ENCODE results near the gene GMPR2. TPM values are rescaled to one million over a fixed set of nuclear protein-coding genes. Genes with fewer than 3 reads are reported as not detected.

Gene GMPR2
- total RNA-seq, 1 donor from 2014 or later, result 40.8 TPM

- Mint-ChIP-seq H3K27ac (no peak overlapping the region), H3K4me1 (ENCODE audit: low read depth) (peaks cover 37% of the 10 kb centered on the region), H3K9me3 (no peaks in the 10 kb centered on the region), H3K27me3 (ENCODE audit: insufficient read depth) (no peaks in the 10 kb centered on the region), H3K4me3 (no peak overlapping the region), H3K36me3 (ENCODE audit: low read depth) (peaks cover 17% of the 10 kb centered on the region)
- no peak for DNase-seq (ENCODE audit: low spot score)
- intact Hi-C loops (cut with micrococcal nuclease), result no loop called here
These were observed 19.8 kb downstream of the GMPR2 start for GRCh38 chr14:24252289-24253124.

GRCh38 chr14:24253936-24254335 is 21.2 kb downstream of the GMPR2 start:
- Mint-ChIP-seq H3K4me1 (ENCODE audit: low read depth) (peaks cover 26% of the 10 kb centered on the region), H3K9me3 (no peaks in the 10 kb centered on the region), H3K4me3 (no peak overlapping the region), H3K27me3 (ENCODE audit: insufficient read depth) (no peaks in the 10 kb centered on the region), H3K36me3 (ENCODE audit: low read depth) (peaks cover 11% of the 10 kb centered on the region), H3K27ac (no peak overlapping the region)
- intact Hi-C loops (cut with micrococcal nuclease), result no loop called here
- DNase-seq (ENCODE audit: low spot score), result no peak

DNA sequence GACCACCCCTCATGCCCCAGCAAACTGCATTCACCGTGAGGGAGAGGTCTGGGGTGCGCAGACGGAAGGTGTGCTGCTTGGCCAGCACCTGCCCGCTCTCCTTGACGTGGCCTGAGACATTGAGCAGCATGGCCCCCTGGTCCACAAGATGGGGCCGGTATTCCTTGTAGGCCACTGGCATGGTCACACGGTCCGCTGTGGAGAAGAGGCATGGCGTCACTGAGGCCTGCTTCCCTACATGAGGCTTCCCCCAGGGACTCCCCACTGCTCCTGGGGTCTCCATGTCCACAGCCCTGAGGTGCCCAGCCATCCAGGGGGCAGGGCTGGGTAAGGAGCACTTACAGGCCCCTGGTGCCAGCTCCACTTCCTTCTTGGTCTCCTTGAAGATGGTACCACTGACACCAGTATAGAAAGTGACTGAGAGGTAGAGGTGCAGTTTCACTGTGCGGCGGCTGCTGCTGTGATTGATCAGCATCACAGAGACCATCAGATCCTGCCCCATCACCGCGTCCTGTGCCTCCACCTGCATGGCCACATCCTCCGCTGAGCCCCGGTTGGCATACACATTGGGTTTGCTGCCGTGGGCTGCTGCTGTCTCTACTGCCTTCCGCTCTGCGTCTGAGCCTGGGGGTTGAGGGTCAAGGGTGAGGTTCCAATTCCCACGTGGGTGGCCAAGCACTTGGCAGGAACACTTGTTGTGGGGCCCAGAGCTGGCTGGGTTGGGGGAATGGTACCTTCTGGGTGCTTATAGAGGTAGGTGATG is 22.1 kb downstream of the GMPR2 start:
- no peak for DNase-seq (ENCODE audit: low spot score)
- no peak overlapping the region for H3K4me3 Mint-ChIP-seq
- no peak overlapping the region for H3K27ac Mint-ChIP-seq
- H3K4me1 Mint-ChIP-seq (ENCODE audit: low read depth), result peaks cover 20% of the 10 kb centered on the region
- no peaks in the 10 kb centered on the region for H3K9me3 Mint-ChIP-seq
- intact Hi-C loops (cut with micrococcal nuclease), result no loop called here
- no peaks in the 10 kb centered on the region for H3K27me3 Mint-ChIP-seq (ENCODE audit: insufficient read depth)
- peaks cover 9% of the 10 kb centered on the region for H3K36me3 Mint-ChIP-seq (ENCODE audit: low read depth)

DNA sequence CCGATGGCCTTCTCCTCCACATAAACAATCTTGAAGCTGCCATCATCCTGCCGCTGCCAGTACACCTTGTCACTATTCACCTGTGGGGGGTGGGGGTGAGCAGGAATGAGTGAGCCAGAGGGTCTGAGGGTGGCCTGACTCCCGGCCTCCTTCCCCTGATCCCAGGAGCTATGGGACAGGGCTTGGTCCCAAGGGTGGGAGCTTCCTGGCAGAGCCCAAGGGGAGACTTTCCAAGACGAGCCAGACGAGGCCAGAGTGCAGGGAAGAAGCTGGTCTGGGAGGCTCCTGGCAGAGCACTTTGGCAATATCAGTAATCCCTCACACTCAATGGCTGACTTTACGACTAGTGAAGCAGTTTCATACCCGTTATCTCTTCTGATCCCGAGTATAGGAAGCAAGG is 22.7 kb downstream of the GMPR2 start:
- H3K4me1 Mint-ChIP-seq (ENCODE audit: low read depth), result peaks cover 13% of the 10 kb centered on the region
- H3K4me3 Mint-ChIP-seq, result no peak overlapping the region
- H3K27ac Mint-ChIP-seq, result no peak overlapping the region
- no peaks in the 10 kb centered on the region for H3K27me3 Mint-ChIP-seq (ENCODE audit: insufficient read depth)
- intact Hi-C loops (cut with micrococcal nuclease), result no loop called here
- peaks cover 5% of the 10 kb centered on the region for H3K36me3 Mint-ChIP-seq (ENCODE audit: low read depth)
- DNase-seq (ENCODE audit: low spot score), result no peak
- H3K9me3 Mint-ChIP-seq, result no peaks in the 10 kb centered on the region

GRCh38 chr14:24255931-24256711 is 23.4 kb downstream of the GMPR2 start:
- intact Hi-C loops (cut with micrococcal nuclease), result no loop called here
- no peak overlapping the region for H3K4me3 Mint-ChIP-seq
- H3K36me3 Mint-ChIP-seq (ENCODE audit: low read depth), result peaks cover 4% of the 10 kb centered on the region
- H3K4me1 Mint-ChIP-seq (ENCODE audit: low read depth), result peaks cover 7% of the 10 kb centered on the region
- no peak for DNase-seq (ENCODE audit: low spot score)
- no peaks in the 10 kb centered on the region for H3K27me3 Mint-ChIP-seq (ENCODE audit: insufficient read depth)
- H3K27ac Mint-ChIP-seq, result no peak overlapping the region
- no peaks in the 10 kb centered on the region for H3K9me3 Mint-ChIP-seq

DNA sequence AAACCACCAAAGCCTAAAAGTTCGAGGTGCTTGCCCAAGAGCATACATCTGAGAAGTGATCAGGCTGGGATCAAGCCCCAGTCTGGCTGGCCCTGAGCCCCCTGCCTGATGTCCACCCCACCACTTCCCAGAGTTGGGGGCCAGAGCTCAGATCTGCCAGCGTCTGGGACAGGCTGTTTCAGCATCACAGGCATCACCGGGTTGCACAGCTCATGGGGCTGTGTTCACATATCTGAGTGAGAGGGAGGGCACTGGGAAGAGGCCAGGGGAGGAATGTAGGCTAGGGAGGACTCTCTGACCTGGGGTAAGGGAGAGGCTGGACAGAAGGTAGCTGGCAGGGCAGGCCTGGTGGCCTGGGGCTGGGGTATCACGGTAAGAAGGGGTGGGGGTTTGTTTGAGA is 24.2 kb downstream of the GMPR2 start:
- Mint-ChIP-seq H3K4me3 (no peak overlapping the region), H3K4me1 (ENCODE audit: low read depth) (no peaks in the 10 kb centered on the region), H3K9me3 (no peaks in the 10 kb centered on the region), H3K27me3 (ENCODE audit: insufficient read depth) (no peaks in the 10 kb centered on the region), H3K27ac (no peak overlapping the region), H3K36me3 (ENCODE audit: low read depth) (peaks cover 4% of the 10 kb centered on the region)
- no peak for DNase-seq (ENCODE audit: low spot score)
- intact Hi-C loops (cut with micrococcal nuclease), result no loop called here

DNA sequence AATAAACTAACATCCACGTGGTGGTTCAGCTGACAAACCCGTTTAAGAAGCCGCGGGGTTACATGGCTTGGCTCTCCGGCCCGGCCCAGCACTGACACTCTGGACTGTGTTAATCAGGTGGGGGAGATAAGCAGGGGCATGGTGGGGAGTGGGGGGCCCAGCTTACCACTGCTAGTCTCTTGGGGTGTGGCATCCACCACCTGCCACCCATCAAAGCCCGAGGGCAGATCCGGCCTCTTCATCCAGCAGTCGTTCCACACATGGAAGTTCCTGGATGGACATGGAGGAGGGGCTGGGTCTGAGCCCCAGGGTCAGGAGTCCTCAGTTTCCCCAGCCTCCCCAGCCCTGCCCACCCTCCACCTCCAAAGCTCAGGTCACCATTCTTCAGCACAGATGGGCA is 25.4 kb downstream of the GMPR2 start:
- Mint-ChIP-seq H3K9me3 (no peaks in the 10 kb centered on the region), H3K36me3 (ENCODE audit: low read depth) (peaks cover 4% of the 10 kb centered on the region), H3K4me3 (no peak overlapping the region), H3K4me1 (ENCODE audit: low read depth) (no peaks in the 10 kb centered on the region), H3K27me3 (ENCODE audit: insufficient read depth) (no peaks in the 10 kb centered on the region), H3K27ac (no peak overlapping the region)
- intact Hi-C loops (cut with micrococcal nuclease), result no loop called here
- no peak for DNase-seq (ENCODE audit: low spot score)

- Mint-ChIP-seq H3K9me3 (no peaks in the 10 kb centered on the region), H3K27ac (no peak overlapping the region), H3K4me3 (no peak overlapping the region), H3K36me3 (ENCODE audit: low read depth) (peaks cover 4% of the 10 kb centered on the region), H3K27me3 (ENCODE audit: insufficient read depth) (no peaks in the 10 kb centered on the region), H3K4me1 (ENCODE audit: low read depth) (no peaks in the 10 kb centered on the region)
- no peak for DNase-seq (ENCODE audit: low spot score)
- intact Hi-C loops (cut with micrococcal nuclease), result no loop called here
These were observed 26.0 kb downstream of the GMPR2 start for GRCh38 chr14:24258548-24259265.

DNA sequence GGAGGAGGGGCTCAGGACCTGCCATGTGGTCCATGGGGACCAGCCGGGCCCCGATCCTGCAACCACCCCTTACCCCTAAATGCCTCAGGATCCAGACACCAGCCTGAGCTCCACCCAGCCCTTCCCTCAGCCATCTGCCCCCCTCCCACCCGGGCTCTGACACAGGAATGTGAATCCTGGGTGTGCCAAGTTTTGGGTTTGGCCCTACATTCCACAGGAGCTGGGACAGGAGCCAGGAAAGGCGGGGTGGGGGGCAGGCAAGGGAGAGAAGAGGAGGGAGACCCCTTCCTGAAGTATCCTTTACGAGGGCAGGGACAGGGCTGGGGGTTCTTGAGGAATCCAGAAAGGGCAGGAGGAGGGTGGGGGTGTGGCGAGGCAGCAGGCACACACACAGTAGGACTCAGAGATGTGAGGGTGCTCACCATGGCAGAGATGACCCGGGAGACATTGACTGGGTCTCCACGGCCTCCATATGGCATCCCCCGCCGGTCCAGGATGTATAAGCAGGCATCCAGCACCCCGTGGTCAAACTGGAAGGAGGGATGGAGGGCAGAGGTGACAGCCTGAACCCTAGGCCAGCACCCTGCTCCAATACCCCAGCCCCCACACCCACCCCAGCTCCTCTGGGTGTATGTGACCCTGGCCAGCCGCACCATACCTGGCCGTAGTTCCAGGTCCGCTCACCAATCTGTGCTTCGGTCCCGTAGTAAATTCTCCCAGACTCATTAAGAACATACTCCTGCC is 26.7 kb downstream of the GMPR2 start:
- Mint-ChIP-seq H3K36me3 (ENCODE audit: low read depth) (peaks cover 4% of the 10 kb centered on the region), H3K4me1 (ENCODE audit: low read depth) (no peaks in the 10 kb centered on the region), H3K4me3 (no peak overlapping the region), H3K9me3 (no peaks in the 10 kb centered on the region), H3K27ac (no peak overlapping the region), H3K27me3 (ENCODE audit: insufficient read depth) (no peaks in the 10 kb centered on the region)
- intact Hi-C loops (cut with micrococcal nuclease), result no loop called here
- DNase-seq (ENCODE audit: low spot score), result no peak

GRCh38 chr14:24260026-24260779 is 27.5 kb downstream of the GMPR2 start:
- H3K27ac Mint-ChIP-seq, result no peak overlapping the region

DNA sequence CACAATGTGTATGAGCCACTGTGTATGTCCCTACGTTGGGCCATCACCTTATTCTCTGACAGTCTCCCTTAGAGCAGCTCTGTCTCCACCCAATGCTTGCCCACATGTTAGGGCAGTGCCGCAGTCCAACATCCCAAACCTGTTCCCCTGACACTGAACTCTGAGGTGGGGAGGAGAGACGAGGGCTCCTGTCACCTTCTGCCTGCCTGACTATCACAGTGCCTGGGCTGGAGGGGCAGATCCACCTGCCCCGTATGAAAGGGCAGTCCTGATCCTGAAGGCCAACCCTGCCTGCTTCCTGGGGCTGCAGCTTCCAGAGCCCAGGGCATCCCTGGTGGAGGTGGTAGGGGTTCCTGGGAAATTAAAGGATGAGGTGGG is 28.0 kb downstream of the GMPR2 start:
- no peak overlapping the region for H3K4me3 Mint-ChIP-seq
- H3K27ac Mint-ChIP-seq, result no peak overlapping the region
- H3K9me3 Mint-ChIP-seq, result no peaks in the 10 kb centered on the region
- no peaks in the 10 kb centered on the region for H3K4me1 Mint-ChIP-seq (ENCODE audit: low read depth)
- no peaks in the 10 kb centered on the region for H3K27me3 Mint-ChIP-seq (ENCODE audit: insufficient read depth)
- intact Hi-C loops (cut with micrococcal nuclease), result no loop called here
- peaks cover 4% of the 10 kb centered on the region for H3K36me3 Mint-ChIP-seq (ENCODE audit: low read depth)
- DNase-seq (ENCODE audit: low spot score), result no peak

More at GRCh38 chr14:24260026-24260779, 27.5 kb downstream of the GMPR2 start:
- H3K4me3 Mint-ChIP-seq, result no peak overlapping the region
- intact Hi-C loops (cut with micrococcal nuclease), result no loop called here
- H3K27me3 Mint-ChIP-seq (ENCODE audit: insufficient read depth), result no peaks in the 10 kb centered on the region
- H3K4me1 Mint-ChIP-seq (ENCODE audit: low read depth), result no peaks in the 10 kb centered on the region
- H3K36me3 Mint-ChIP-seq (ENCODE audit: low read depth), result peaks cover 5% of the 10 kb centered on the region
- no peak for DNase-seq (ENCODE audit: low spot score)
- no peaks in the 10 kb centered on the region for H3K9me3 Mint-ChIP-seq

All from activated T-helper 1 cell treated with anti-CD3 and anti-CD28 coated beads, Interleukin-12 subunit alpha, Interleukin-12 subunit beta, Interleukin-2, Interleukin-4 antibody, amounts not matched to agents 30 ng/mL and 10 ng/mL and 1 ng/mL, durations not matched to agents 14 hours and 24 hours and 36 hours (primary cell).